ENCODE results near the gene MED16. TPM values are rescaled to one million over a fixed set of nuclear protein-coding genes. Genes with fewer than 3 reads are reported as not detected.
A peak's percentile ranks its signal among the peaks of the same experiment; 100 is the strongest.

Gene MED16
- total RNA-seq, 1 donor from 2014 or later: 46.1 TPM

GRCh38 chr19:934865-935479, 42.0 kb upstream of the MED16 start:
- no peak for TF ChIP-seq CTCF (IDR thresholded peaks at IDR 0.05)
- H3K9me3 ChIP-seq: no peaks in the 10 kb centered on the region
- intact Hi-C loops (cut with DNase I): no loop called here
- peaks cover 48% of the 10 kb centered on the region for H3K4me1 ChIP-seq
- H3K4me3 ChIP-seq: peak overlapping the region; percentile 16
- H3K27ac ChIP-seq: peak overlapping the region; percentile 65
- peak; percentile 96 to 98 for ATAC-seq
- peak; percentile 95 for DNase-seq
- H3K27me3 ChIP-seq (ENCODE audit: low read depth): no peaks in the 10 kb centered on the region
- peaks cover 7% of the 10 kb centered on the region for H3K36me3 ChIP-seq

- H3K4me3 ChIP-seq: peak overlapping the region; percentile 16
- H3K27me3 ChIP-seq (ENCODE audit: low read depth): no peaks in the 10 kb centered on the region
- H3K9me3 ChIP-seq: no peaks in the 10 kb centered on the region
- H3K4me1 ChIP-seq: peaks cover 46% of the 10 kb centered on the region
- intact Hi-C loops (cut with DNase I): no loop called here
- DNase-seq: no peak
- TF ChIP-seq CTCF (IDR thresholded peaks at IDR 0.05): no peak
- peak overlapping the region; percentile 65 for H3K27ac ChIP-seq
- H3K36me3 ChIP-seq: peaks cover 13% of the 10 kb centered on the region
- peak; percentile 1 to 4 for ATAC-seq
Observed at GRCh38 chr19:934197-934840, 41.3 kb upstream of the MED16 start.

DNA sequence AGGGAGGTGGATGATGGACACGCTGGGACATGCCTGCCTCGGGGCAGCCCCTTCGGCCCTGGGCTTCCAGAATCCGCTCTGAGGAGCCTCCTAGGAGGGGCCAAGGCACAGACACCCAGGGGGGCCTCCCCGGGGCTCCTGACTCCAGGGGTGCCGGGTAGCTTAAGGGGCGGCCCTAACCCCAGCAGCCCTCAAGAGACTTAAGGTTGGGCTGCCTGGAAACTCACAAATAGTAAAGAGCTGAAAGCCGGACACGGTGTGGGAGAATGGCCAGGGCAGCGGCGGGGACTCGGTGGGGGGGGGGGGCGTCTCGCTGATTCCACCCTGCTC, 40.5 kb upstream of the MED16 start:
- H3K27ac ChIP-seq: peak overlapping the region; percentile 73
- H3K4me1 ChIP-seq: peaks cover 47% of the 10 kb centered on the region
- H3K27me3 ChIP-seq (ENCODE audit: low read depth): no peaks in the 10 kb centered on the region
- DNase-seq (no peak), ATAC-seq (no peak)
- no peaks in the 10 kb centered on the region for H3K9me3 ChIP-seq
- peaks cover 13% of the 10 kb centered on the region for H3K36me3 ChIP-seq
- TF ChIP-seq CTCF (IDR thresholded peaks at IDR 0.05): no peak
- H3K4me3 ChIP-seq: peak overlapping the region; percentile 32
- intact Hi-C loops (cut with DNase I): no loop called here

GRCh38 chr19:932648-933552, 39.9 kb upstream of the MED16 start:
- TF ChIP-seq CTCF (IDR thresholded peaks at IDR 0.05): no peak
- Histone ChIP-seq H3K4me1 (peaks cover 49% of the 10 kb centered on the region), H3K27ac (peak overlapping the region; percentile 73), H3K36me3 (peaks cover 9% of the 10 kb centered on the region), H3K9me3 (no peaks in the 10 kb centered on the region), H3K4me3 (peak overlapping the region; percentile 32), H3K27me3 (ENCODE audit: low read depth) (no peaks in the 10 kb centered on the region)
- DNase-seq: peak; percentile 75
- intact Hi-C loops (cut with DNase I): no loop called here
- peak; percentile 23 to 51 for ATAC-seq

DNA sequence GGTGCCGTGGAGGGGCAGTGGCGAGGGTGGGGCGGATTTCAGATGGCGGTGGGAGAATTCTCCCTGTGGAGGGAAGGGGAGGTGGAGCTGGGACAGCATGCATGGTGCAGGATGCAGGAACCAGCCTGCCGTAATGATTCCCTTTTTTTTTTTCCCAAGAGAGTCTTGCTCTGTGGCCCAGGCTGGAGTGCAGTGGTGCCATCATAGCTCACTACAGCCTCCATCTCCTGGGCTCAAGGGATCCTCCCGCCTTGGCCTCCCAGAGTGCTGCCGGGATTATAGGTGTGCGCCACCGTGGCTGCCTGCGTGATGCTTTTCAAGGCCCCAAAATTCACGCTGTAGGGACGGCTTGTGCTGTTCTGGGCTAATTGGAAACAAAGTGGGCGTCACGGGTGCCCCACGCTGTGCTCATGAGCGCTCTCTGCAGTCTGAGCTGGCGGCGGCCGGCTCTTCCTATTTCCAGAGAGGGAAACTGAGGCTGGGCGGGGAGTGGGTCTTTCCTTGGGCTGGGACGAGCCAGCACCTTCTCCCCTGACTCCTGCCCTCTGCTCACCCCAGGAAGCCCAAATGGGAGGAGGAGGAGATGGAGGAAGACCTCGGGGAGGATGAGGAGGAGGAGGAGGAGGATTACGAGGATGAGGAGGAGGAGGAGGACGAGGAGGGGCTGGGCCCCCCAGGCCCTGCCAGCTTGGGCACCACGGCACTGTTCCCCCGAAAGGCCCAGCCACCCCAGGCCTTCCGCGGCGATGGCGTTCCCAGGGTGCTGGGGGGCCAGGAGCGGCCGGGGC, 39.1 kb upstream of the MED16 start:
- H3K4me1 ChIP-seq: peaks cover 58% of the 10 kb centered on the region
- no peak for TF ChIP-seq CTCF (IDR thresholded peaks at IDR 0.05)
- H3K4me3 ChIP-seq: no peak overlapping the region
- no peak for DNase-seq
- no peaks in the 10 kb centered on the region for H3K27me3 ChIP-seq (ENCODE audit: low read depth)
- H3K9me3 ChIP-seq: no peaks in the 10 kb centered on the region
- intact Hi-C loops (cut with DNase I): no loop called here
- peak overlapping the region; percentile 73 for H3K27ac ChIP-seq
- no peak for ATAC-seq
- peaks cover 9% of the 10 kb centered on the region for H3K36me3 ChIP-seq
